ENCODE measurements around the gene PSMG4. TPM values are rescaled to one million over a fixed set of nuclear protein-coding genes. Genes with fewer than 3 reads are reported as not detected.

PSMG4 gene
- total and polyA plus RNA-seq, 9 of the 15 experiments (the other 6 are each of a cell fraction or from before 2014, with no cell fraction given), result 12.9 to 185 (median 52.0) TPM

DNA sequence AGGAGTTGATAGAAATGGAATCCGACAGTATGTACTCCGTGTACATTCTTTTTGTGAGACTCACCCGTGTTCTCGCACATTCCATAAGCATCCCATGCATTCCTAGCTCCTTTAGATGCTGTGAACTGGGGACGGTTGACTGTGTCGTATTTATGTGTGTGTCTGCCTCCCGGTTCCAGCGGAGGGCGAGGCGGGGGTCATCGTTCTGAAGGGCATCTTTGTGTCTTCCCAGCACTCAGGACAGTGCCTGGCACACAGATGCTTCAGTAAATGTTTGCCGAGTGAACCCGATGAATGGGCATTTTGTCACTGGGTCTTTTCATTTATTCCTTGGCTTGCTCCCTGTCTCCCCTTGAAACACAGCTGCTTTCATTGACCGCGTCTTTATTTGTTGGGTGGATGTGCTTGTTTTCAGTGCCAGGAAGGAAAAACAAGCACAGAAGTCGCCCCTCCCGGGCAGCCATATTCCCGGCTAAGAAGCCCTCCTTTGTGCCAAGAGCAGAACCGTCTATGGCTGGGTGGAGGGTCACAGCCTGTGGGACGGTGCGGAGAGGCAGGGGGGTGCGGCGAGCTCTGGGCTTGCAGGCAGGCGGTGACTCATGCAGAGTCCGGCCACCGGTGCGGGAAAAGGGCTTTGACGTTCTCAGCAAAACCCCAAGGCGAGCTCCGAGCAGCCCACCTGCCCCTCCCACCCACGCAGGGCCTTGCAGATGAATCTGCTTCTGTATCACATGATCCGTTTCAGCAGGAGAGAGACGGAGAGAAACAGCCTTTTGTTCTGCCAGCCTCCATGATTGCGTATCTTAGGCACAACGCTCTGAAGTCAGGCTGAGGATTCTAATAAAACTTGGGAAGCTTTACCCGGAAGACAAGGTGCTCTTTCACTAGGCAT is 11.2 kb upstream of the PSMG4 start (continued):
- TF ChIP-seq ZNF79 (CRISPR knock-in tag; IDR thresholded peaks at IDR 0.05; ENCODE audit: low read depth) (no peak), SRSF1 (IDR thresholded peaks at IDR 0.05; ENCODE audit: low read depth, low read length) (no peak), CREM (IDR thresholded peaks at IDR 0.05; ENCODE audit: low read depth) (peak; percentile 59; the same call in 1 of the 2 replicates), LCOR (CRISPR knock-in tag; IDR thresholded peaks at IDR 0.05) (no peak), E2F6 (IDR thresholded peaks at IDR 0.05; ENCODE audit: borderline replicate concordance in 1 of 2, extremely low read depth in 1 of 2, insufficient read depth in 1 of 2, insufficient read length in 1 of 2, low read depth in 1 of 2, low read length in 1 of 2, poor library complexity in 1 of 2, severe bottlenecking in 1 of 2) (peak; percentile 21 to 38), CSDE1 (IDR thresholded peaks at IDR 0.05) (no peak), PRDM10 (IDR thresholded peaks at IDR 0.05; ENCODE audit: partially characterized antibody) (peak; percentile 16), CTBP1 (IDR thresholded peaks at IDR 0.05; ENCODE audit: borderline replicate concordance) (no peak), ZNF174 (CRISPR knock-in tag; IDR thresholded peaks at IDR 0.05) (no peak), HINFP (tag; conservative IDR thresholded peaks at IDR 0.05; ENCODE audit: low read depth) (no peak), MEIS2 (IDR thresholded peaks at IDR 0.05; ENCODE audit: partially characterized antibody) (no peak), SP2 (IDR thresholded peaks at IDR 0.05; ENCODE audit: extremely low read depth, low read depth, low read length, poor library complexity, severe bottlenecking) (no peak), RAD21 (CRISPR knock-in tag; conservative IDR thresholded peaks at IDR 0.05 in 1 of 2, IDR thresholded peaks at IDR 0.05 in 1 of 2) (no peak), ZNF282 (CRISPR knock-in tag; IDR thresholded peaks at IDR 0.05) (no peak), RBM15 (IDR thresholded peaks at IDR 0.05; ENCODE audit: insufficient read depth, low read length) (no peak), NCOA1 (IDR thresholded peaks at IDR 0.05; ENCODE audit: low read depth) (0 out of 2 replicates have a peak, but pooled peaks have one; percentile 12), FOXK2 (conservative IDR thresholded peaks at IDR 0.05 in 1 of 2, IDR thresholded peaks at IDR 0.05 in 1 of 2; ENCODE audit: low read depth in 2 of 2) (0 out of 4 replicates have a peak, but pooled peaks of 1 of the 2 experiments have one; percentile 17), RBM22 (IDR thresholded peaks at IDR 0.05; ENCODE audit: low read depth, low read length, poor library complexity, severe bottlenecking) (no peak)
